Islet precursor cell (in vitro differentiated cells): ENCODE measurements around the gene DCTD.
A peak's percentile ranks its signal among the peaks of the same experiment; 100 is the strongest.

ENCODE experiments used
- DNase-seq: peaks from one replicate; pipeline ENCODE4 v3.0.0-alpha.2; 2018

The DCTD gene

GRCh38 chr4:182917182-182918043 lies at the start of gene DCTD:
DCTD (minus strand) TSS chr4:182917386; CDS start chr4:182915568, 1,818 bp downstream.
- peak; percentile 84 for DNase-seq

- DNase-seq, result no peak
These were observed 43.6 kb upstream of the DCTD start for GRCh38 chr4:182960746-182961145.

GRCh38 chr4:182960228-182960627 lies 43.0 kb upstream of the DCTD start:
- no peak for DNase-seq

- no peak for DNase-seq
These were observed 38.2 kb upstream of the DCTD start for GRCh38 chr4:182955411-182955810.

- DNase-seq, result no peak
These were observed 27.5 kb upstream of the DCTD start for GRCh38 chr4:182944484-182945213.

- DNase-seq, result no peak
These were observed 22.5 kb upstream of the DCTD start for GRCh38 chr4:182939680-182940079.

GRCh38 chr4:182938205-182938645 lies 21.0 kb upstream of the DCTD start:
- peak; percentile 90 for DNase-seq

- no peak for DNase-seq
These were observed 20.4 kb upstream of the DCTD start for GRCh38 chr4:182937268-182938204.

- no peak for DNase-seq
These were observed 15.5 kb upstream of the DCTD start for GRCh38 chr4:182932651-182933050.

- DNase-seq, result no peak
These were observed 14.6 kb upstream of the DCTD start for GRCh38 chr4:182931691-182932345.

GRCh38 chr4:182930889-182931288 lies 13.7 kb upstream of the DCTD start:
- DNase-seq, result no peak

- DNase-seq, result peak; percentile 72
These were observed 12.1 kb upstream of the DCTD start for GRCh38 chr4:182929296-182929695.

GRCh38 chr4:182928061-182928460 lies 10.9 kb upstream of the DCTD start:
- DNase-seq, result no peak

GRCh38 chr4:182927505-182927904 lies 10.3 kb upstream of the DCTD start:
- DNase-seq, result no peak

GRCh38 chr4:182925855-182926254 lies 8.7 kb upstream of the DCTD start:
- no peak for DNase-seq

GRCh38 chr4:182925298-182925757 lies 8.1 kb upstream of the DCTD start:
- DNase-seq, result peak; percentile 93

GRCh38 chr4:182924497-182924896 lies 7.3 kb upstream of the DCTD start:
- DNase-seq, result no peak

- DNase-seq, result no peak
These were observed 6.7 kb upstream of the DCTD start for GRCh38 chr4:182923796-182924340.

- DNase-seq, result no peak
These were observed 6.2 kb upstream of the DCTD start for GRCh38 chr4:182923366-182923765.

- no peak for DNase-seq
These were observed 5.5 kb upstream of the DCTD start for GRCh38 chr4:182922501-182923284.

GRCh38 chr4:182921608-182922007 lies 4.4 kb upstream of the DCTD start:
- no peak for DNase-seq
